GM19023 (cell line): ENCODE measurements around the gene PRKAG2.

Experiments used
- ATAC-seq: cut with Tn5 transposase; IDR thresholded peaks from one replicate; pipeline ENCODE4 v1.9.1; 2021; ENCODE audit warnings: mild to moderate bottlenecking, moderate library complexity; ENCODE audit not compliant: unreplicated experiment

The PRKAG2 gene

GRCh38 chr7:151719031-151719896 is 157.7 kb downstream of the PRKAG2 start:
- no peak for ATAC-seq

- no peak for ATAC-seq
Observed at GRCh38 chr7:151717918-151718317, 159.0 kb downstream of the PRKAG2 start.

- no peak for ATAC-seq
Observed at GRCh38 chr7:151717415-151717814, 159.5 kb downstream of the PRKAG2 start.

- no peak for ATAC-seq
Observed at GRCh38 chr7:151716323-151716722, 160.6 kb downstream of the PRKAG2 start.

- ATAC-seq = no peak
Observed at GRCh38 chr7:151715666-151716315, 161.1 kb downstream of the PRKAG2 start.

- ATAC-seq = no peak
Observed at GRCh38 chr7:151714201-151714600, 162.7 kb downstream of the PRKAG2 start.

GRCh38 chr7:151712810-151713125 is 164.1 kb downstream of the PRKAG2 start:
- no peak for ATAC-seq

- peak; percentile 54 for ATAC-seq
Observed at GRCh38 chr7:151711906-151712809, 164.8 kb downstream of the PRKAG2 start.

- no peak for ATAC-seq
Observed at GRCh38 chr7:151711435-151711872, 165.5 kb downstream of the PRKAG2 start.

- ATAC-seq = no peak
Observed at GRCh38 chr7:151710646-151711434, 166.1 kb downstream of the PRKAG2 start.

- no peak for ATAC-seq
Observed at GRCh38 chr7:151710121-151710640, 166.7 kb downstream of the PRKAG2 start.

- ATAC-seq = no peak
Observed at GRCh38 chr7:151709141-151710038, 167.5 kb downstream of the PRKAG2 start.

- ATAC-seq = no peak
Observed at GRCh38 chr7:151708610-151709009, 168.3 kb downstream of the PRKAG2 start.

GRCh38 chr7:151707757-151708156 is 169.2 kb downstream of the PRKAG2 start:
- ATAC-seq = no peak

- no peak for ATAC-seq
Observed at GRCh38 chr7:151707105-151707469, 169.8 kb downstream of the PRKAG2 start.

GRCh38 chr7:151706277-151707104 is 170.4 kb downstream of the PRKAG2 start:
- ATAC-seq = no peak

GRCh38 chr7:151705636-151706276 is 171.2 kb downstream of the PRKAG2 start:
- no peak for ATAC-seq
